A549 (cell line): ENCODE results near the gene FAH.

Source experiments
- MAX ChIP-seq: IDR thresholded peaks from 2 replicates; pipeline ENCODE4 v1.6.1; 2012
- POLR2A ChIP-seq: IDR thresholded peaks from 2 replicates; pipeline ENCODE4 v1.6.1; 2012; ENCODE audit warnings: mild to moderate bottlenecking, low read length

GRCh38 chr15:80174017-80174746 is 21.4 kb downstream of the FAH start:
- no peak for TF ChIP-seq MAX
- TF ChIP-seq POLR2A: no peak
